GM12864 (cell line): Measurements from ENCODE around the gene MT1G.

Source experiments
- DNase-seq: peaks from one replicate; pipeline ENCODE4 v3.0.0-alpha.2; 2011; ENCODE audit warnings: low read depth
- H3K4me3 ChIP-seq: 2 replicates; pipeline ENCODE4 v1.5.1; 2011; ENCODE audit warnings: mild to moderate bottlenecking, low read depth, low read length, control low read depth
- CTCF ChIP-seq: IDR thresholded peaks from 2 replicates; pipeline ENCODE4 v1.5.1; 2011; ENCODE audit warnings: low read depth, mild to moderate bottlenecking, moderate library complexity, low read length, control low read depth, inconsistent platforms; ENCODE audit errors: missing control alignments

The MT1G gene

GRCh38 chr16:56658327-56658875, 9.5 kb downstream of the MT1G start:
- TF ChIP-seq CTCF, result no peak
- H3K4me3 ChIP-seq, result no peak overlapping the region
- no peak for DNase-seq

DNA sequence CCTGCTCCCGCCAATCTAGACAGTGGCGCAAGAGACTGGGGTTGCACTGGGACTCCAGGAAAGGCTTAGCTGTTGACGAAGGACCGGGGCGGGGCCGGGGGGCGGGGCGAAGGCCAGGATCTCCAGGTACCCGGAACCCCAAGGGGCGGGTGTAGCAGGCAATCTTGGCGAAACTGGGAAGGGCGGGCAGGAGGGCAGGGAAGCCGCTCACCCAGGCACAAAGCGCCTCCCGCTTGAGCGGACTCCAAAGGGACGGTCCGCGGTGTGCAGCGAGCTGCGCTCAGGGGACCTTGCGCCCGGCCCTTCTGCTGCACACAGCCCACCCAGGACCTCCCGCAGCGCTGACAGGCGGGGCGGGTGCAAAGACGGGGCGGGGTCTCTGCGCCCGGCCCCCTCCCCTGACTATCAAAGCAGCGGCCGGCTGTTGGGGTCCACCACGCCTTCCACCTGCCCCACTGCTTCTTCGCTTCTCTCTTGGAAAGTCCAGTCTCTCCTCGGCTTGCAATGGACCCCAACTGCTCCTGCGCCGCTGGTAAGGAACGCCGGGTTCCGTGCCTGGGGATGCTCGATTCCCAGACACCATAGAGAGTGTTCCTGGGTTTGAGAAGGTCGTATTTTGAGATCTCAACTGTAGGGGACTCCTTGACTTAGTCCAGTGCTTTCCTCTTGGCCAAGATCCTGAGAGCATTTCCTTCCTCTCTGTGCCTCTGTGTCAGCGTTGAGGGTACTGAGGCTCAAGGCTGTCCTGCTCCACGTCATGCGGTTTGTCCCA, 10.1 kb downstream of the MT1G start, which contains the start of gene MT1F:
Gene MT1F (plus strand): TSS at position 405 of the 772 bp plus-strand sequence. CDS start 100 bp downstream, at position 505.
- TF ChIP-seq CTCF, result no peak
- no peak for DNase-seq
- peak within 1 kb of the TSS; percentile 56 for H3K4me3 ChIP-seq

- TF ChIP-seq CTCF, result no peak
- no peak for DNase-seq
- H3K4me3 ChIP-seq, result no peak overlapping the region
Observed at GRCh38 chr16:56653218-56653617, 14.6 kb downstream of the MT1G start.

DNA sequence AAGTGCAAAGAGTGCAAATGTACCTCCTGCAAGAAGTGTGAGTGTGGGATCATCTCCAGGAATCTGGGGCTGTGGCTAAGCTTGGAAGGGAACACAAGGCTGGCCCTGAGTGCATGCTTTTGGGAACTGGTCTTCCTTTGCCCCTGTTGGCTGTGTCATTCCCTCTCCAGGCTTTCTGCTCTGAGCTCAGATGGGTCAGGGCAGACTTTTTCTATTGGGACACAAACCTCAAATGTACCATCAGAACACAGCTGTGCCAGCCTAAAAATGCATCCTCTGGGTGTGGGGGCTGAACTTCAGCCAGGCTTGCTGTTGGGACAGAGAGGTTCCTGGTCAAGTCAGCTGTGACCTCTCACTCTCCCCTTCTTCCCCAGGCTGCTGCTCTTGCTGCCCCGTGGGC, 15.3 kb downstream of the MT1G start:
- no peak for TF ChIP-seq CTCF
- no peak for DNase-seq
- no peak overlapping the region for H3K4me3 ChIP-seq

GRCh38 chr16:56651586-56651985, 16.3 kb downstream of the MT1G start, which contains the start of gene MT1B:
Gene MT1B (plus strand): TSS chr16:56651886. CDS start chr16:56651954, 68 bp downstream.
- DNase-seq, result no peak
- no peak within 1 kb of the TSS for H3K4me3 ChIP-seq
- no peak for TF ChIP-seq CTCF

DNA sequence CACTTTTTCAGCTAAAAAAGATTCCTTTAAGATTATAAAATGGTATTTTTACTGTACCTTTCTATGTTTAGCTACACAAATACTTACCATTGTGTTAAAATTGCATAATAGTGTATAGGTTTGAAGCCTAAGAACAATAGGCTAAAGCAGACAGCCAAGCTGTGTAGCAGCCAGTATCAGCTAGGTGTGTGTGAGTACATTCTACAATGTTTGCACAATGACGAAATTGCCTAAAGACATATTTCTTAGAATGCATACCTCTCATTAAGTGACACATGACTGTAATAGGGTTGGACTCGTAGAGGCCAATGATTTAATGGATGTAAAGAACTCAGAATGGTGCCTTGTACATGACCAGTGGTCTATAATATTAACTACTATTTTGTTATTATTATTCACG, 18.0 kb downstream of the MT1G start:
- no peak for TF ChIP-seq CTCF
- no peak overlapping the region for H3K4me3 ChIP-seq
- no peak for DNase-seq
